Stimulated activated CD4-positive, alpha-beta T cell treated with anti-CD3 and anti-CD28 coated beads, Interleukin-4, amount 100 ng/mL, for 24 hours (primary cell): Measurements from ENCODE around the gene ALDH2.
"Not testable (repeated sequence)": the region's sequence is repeated elsewhere in the genome, so short reads cannot be mapped to it uniquely, and the experiment has no call there.

Source experiments
- DNase-seq: peaks from one replicate; pipeline ENCODE4 v3.0.0-alpha.2; 2020

The ALDH2 gene

DNA sequence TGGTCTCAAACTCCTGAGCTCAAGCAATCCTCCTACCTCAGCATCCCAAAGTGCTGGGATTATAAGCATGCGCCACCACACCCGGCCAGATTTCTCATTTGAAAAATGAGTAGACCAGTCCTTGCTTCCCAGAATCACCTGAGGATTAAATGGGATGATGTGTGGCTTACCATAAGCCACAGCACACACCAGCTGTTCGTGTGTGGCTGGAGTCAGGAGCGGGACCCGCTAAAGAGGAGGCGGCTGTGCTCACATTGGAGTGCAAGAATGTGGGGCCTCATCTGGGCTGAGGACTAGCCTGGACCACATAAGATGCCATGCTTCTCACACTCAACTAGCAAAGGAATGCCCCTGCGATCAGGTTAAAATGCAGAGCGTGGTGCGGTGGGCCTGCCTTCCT, 6.7 kb upstream of the ALDH2 start:
- DNase-seq: no peak

GRCh38 chr12:111761099-111761498, 5.6 kb upstream of the ALDH2 start:
- no peak for DNase-seq

- DNase-seq: no peak
These were observed 5.0 kb upstream of the ALDH2 start for GRCh38 chr12:111761706-111762105.

GRCh38 chr12:111763552-111763951, 3.2 kb upstream of the ALDH2 start:
- not testable (repeated sequence) for DNase-seq

DNA sequence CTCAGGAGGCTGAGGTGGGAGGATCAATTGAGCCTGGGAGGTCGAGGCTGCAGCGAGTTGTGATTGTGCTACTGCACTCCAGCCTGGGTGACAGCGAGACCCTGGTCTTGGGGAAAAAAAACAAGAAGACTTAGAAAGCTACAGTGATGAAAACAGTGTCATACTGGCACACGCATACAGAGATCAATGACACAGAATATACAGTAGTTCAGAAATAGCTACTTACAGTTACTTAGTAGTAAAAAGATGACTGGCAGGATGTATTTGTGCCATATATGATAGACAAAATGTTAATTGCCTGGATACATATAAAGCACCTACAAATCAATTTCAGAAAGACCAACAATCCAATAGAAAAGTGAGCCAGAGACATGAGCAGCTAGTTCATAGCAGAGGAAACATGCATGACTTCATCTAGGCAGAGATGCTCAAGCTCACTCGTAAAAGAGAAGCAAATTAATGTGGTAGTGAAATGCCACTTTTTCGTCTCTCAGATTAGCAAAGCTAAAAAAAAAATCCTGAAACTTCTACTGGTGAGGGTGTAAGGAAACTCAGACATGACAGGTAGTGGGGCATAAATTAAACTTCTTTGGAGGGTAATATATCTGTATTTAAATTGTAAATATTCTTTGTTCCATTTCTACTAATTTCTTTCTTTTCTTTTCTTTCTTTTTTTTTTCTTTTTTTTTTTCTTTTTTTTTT, 2.5 kb upstream of the ALDH2 start:
- no peak for DNase-seq

- DNase-seq: no peak
These were observed 827 bp downstream of the ALDH2 start for GRCh38 chr12:111767362-111768158.

- no peak for DNase-seq
These were observed 1.6 kb downstream of the ALDH2 start for GRCh38 chr12:111768159-111768895.

GRCh38 chr12:111769599-111769998, 2.9 kb downstream of the ALDH2 start:
- no peak for DNase-seq

GRCh38 chr12:111773801-111774551, 7.2 kb downstream of the ALDH2 start:
- DNase-seq: no peak

DNA sequence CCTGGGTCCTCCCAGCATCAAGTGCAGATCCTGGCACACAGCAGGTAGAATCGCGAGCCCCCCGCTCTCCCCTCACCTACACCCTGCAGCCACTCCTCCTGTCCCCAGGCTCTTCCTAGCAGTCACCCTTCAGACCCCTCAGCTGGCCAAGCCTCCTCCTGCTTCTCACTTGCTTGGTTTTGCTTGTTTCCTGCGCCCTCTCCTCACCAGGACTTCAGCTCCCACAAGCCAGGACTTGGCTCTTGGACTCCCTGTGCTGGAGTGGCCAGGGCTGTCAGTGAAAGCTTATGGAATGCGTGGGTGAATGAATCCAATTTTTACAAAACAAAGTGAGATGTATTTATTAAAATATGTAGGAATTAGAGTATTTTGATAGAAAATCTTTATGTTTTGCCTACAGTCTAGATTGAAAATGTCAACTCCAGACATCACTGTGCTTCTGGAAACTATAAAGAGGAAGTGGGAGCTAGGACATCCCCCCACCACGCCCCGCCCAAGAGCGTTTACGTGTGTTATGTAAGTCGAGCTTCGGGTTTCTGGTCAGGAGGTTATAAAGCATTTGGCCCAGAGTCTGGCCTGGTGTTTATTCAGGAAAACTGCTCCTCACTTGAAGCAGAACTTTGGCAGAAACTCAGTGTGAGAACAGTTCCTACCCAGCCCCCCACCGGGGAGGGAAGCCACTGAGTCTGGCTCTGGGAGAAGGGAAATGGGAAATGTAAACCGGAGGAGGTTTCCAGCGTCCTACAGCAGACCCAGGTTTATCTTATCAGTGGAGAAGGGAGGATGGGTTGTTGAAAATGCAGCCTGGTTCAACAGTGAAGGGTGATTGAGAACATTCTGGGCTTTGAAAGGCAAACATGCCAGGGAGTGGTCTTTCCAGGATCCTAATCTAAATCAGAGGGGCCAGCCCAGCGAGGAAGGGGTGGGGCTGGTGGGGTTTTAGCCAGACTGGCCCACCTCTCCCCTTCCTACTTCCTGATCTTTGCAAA, 8.8 kb downstream of the ALDH2 start:
- DNase-seq: no peak

DNA sequence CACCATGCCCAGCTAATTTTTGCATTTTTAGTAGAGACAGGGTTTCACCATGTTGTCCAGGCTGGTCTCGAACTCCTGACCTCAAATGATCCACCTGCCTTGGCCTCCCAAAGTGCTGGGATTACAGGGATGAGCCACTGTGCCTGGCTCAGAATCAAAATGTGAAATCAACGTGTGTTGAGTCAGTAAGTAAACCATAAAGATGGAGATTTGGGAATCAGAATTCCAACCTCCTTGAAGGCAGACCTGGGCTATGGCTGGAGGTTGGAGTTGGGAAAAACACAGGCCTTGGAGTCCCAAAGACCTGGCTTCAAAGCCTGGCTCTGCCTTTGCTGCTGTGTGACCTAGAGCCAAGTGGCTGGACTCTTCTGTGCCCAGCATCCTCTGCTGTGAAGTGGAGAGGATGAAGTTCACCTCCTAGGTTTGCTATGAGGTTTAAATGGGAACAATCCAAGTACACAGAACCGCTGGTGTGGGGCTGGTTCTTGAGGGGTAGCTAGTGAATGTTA, 10.2 kb downstream of the ALDH2 start:
- no peak for DNase-seq

DNA sequence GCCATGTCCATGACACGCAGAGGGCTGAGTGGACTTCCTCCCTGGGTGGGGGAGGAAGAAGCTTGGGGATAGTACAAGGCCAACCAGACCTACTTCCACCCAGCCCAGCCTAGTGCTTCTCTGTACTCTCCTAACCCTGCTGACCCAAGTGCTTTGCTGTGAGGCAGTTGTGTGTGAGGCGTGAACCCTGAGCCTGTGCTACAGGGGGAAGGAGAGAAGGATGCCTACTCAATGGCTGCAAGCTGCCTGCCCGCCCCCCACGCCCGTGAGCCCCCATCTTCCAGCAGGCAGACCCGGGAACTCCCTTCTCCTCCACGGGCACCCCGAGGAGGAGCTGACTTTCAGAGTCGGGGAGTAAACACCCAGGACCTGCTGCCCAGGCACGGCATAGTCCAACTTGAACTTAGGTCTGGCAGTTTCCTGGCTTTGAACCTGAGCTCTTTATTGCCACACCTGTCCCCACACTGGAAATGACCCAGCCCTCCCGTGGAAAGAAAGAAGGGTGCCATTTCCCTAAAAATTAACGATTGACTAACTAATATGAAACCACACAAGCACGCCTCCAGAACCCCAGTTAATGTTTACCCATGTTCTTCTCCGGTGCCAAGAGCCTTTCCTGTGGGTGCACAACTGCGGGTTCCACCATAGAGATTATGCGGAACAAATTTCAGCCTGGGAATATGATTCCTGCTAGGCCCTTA, 10.8 kb downstream of the ALDH2 start:
- DNase-seq: no peak

DNA sequence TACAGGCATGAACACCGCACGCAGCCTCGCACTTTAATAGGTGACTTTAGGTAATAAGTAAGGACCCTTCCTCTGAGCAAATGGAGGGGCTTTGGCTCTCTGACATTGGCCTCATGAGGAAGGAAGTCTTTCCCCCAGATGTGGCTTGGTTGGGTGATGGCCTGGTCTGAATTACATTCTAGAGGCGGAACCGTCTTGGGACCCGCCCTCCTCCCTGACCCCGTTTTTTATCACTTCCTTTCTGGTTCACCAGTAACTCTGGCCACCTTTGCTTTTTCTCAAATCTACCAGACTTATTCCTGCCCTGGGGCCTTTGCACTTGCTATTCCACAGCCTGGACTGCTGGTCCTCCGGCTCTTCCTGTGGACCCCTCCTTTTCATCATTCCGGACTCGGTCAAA, 13.4 kb downstream of the ALDH2 start:
- DNase-seq: no peak

GRCh38 chr12:111780615-111781014, 13.9 kb downstream of the ALDH2 start:
- DNase-seq: no peak

- no peak for DNase-seq
These were observed 14.4 kb downstream of the ALDH2 start for GRCh38 chr12:111781085-111781658.

DNA sequence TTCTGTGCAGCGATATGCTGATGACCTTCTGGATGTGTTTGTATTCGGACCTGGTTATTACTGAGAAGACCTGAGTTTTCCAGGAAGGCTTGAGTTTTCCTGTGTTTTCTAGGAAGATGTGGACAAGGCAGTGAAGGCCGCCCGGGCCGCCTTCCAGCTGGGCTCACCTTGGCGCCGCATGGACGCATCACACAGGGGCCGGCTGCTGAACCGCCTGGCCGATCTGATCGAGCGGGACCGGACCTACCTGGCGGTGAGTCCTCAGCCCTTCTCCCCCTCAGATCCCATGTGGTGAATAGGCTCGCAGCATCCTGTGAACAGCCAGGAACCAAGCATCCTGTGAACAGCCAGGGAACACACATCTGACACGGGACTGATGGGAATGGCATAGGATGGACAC, 16.3 kb downstream of the ALDH2 start:
- no peak for DNase-seq

GRCh38 chr12:111784953-111785352, 18.2 kb downstream of the ALDH2 start:
- DNase-seq: no peak

DNA sequence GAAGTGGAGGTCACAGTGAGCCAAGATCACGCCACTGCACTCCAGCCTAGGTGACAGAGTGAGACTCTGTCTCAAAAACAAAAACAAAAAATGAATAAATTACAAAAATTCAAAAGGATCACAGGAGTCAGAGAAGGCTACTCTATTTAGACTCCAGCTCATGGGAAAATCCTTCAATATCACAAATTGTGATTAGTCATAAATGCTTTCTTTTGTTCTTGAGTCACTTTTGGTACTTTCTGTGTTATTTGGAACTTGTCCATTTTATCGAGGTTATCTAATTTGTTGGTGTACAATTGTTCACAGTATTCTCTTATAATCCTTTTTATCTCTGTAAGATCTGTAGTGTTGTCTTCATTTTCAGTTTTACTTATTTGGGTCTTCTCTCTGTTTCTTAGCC, 18.9 kb downstream of the ALDH2 start:
- no peak for DNase-seq

GRCh38 chr12:111788178-111788654, 21.5 kb downstream of the ALDH2 start:
- DNase-seq: no peak

DNA sequence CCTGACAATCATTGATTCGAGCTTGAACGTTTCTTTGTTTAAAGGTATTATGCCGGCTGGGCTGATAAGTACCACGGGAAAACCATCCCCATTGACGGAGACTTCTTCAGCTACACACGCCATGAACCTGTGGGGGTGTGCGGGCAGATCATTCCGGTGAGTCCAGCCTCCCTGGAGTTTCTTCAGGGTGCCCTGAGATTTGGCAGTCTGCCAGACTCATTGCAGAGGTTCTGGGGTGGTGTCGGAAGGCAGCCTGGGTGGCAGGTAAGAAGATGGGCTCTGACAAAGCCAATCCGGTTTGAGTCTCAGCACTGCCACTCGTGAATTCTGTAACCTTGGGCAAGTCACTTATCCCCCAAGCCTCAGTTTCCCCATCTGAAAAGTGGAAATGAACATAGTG, 23.0 kb downstream of the ALDH2 start:
- no peak for DNase-seq
